GM21825 (cell line): Measurements from ENCODE around the gene CHTF18.
"Not testable (repeated sequence)": the region's sequence is repeated elsewhere in the genome, so short reads cannot be mapped to it uniquely, and the experiment has no call there.

Experiments used
- ATAC-seq: cut with Tn5 transposase; IDR thresholded peaks from one replicate; pipeline ENCODE4 v1.9.1; 2021; ENCODE audit warnings: mild to moderate bottlenecking, moderate library complexity; ENCODE audit not compliant: unreplicated experiment

CHTF18 gene

GRCh38 chr16:824194-824593 is 35.8 kb downstream of the CHTF18 start:
- no peak for ATAC-seq

- ATAC-seq: no peak
Measured at GRCh38 chr16:824601-825000, 36.2 kb downstream of the CHTF18 start.

- no peak for ATAC-seq
Measured at GRCh38 chr16:825341-826061, 37.1 kb downstream of the CHTF18 start.

DNA sequence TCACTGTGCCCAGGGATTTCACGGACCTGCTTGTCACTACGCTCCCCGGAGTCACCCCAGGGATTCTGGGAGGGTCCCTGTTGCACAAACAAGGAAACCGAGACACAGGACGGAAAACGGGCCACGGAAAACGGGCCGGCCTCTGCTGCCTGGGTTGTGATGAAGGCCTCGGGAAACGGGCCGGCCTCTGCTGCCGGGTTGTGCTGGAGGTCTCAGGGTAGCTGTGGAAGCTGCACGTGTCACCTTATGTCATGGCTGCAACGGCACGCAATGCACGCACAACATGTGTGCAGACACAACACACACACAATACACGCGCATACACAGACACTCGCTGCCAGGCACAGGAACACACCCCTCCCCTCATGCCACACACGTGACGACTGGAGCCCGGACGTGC is 39.1 kb downstream of the CHTF18 start:
- no peak for ATAC-seq

DNA sequence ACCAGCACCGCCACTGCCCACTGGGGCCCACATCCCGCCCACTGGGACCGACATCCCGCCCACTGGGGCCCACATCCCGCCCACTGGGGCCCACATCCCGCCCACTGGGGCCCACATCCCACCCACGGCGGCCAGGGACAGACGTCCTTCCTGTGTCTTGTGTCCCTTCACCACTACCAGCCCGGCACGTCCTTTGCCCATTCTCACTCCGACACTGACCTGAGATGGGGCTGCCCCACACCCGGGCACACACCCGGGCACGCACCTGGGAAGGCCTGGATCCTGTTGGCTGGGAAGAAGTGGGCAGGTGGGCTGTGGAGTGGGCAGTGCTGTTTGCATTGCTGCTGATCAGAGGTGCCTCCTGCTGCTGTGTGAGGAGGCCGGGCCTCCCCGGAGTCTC is 40.5 kb downstream of the CHTF18 start:
- ATAC-seq: no peak

DNA sequence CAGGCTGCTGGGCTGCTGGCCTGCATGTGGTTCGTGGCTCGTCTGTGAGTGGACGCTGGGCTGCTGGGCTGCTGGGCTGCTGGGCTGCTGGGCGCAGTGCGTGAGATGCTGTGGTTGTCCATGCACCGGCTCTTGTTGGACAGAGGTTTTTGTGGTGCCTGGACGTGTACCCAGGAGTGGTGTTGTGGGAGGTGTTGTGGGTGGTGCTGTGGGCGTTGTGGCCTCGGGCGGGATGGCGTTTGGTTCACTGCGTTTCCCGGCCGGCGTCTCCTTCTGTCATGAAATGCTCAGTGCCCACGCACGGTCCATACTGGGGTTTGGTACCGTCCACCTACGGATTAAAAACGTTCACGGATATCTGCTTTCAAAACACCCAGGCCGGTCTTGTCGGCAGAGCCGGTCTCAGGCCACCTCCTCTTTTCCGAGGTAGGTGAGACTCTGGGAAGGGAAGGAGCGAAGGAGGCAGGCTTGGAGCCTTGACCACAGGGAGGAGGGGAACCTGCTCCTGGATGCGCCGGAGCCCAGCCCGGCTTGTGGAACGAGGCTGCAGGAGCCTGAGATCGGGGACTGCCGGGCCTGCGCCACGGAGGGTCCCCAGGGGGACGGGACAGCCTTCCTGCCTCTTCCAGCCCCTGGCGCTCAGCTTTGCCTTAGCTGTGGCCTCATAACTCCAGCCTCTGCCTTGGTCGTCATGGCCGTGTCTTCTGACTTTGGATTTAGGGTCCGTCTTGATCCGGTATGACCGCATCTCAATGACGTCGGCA is 41.9 kb downstream of the CHTF18 start:
- ATAC-seq: no peak

GRCh38 chr16:830871-831570 is 42.6 kb downstream of the CHTF18 start:
- no peak for ATAC-seq

DNA sequence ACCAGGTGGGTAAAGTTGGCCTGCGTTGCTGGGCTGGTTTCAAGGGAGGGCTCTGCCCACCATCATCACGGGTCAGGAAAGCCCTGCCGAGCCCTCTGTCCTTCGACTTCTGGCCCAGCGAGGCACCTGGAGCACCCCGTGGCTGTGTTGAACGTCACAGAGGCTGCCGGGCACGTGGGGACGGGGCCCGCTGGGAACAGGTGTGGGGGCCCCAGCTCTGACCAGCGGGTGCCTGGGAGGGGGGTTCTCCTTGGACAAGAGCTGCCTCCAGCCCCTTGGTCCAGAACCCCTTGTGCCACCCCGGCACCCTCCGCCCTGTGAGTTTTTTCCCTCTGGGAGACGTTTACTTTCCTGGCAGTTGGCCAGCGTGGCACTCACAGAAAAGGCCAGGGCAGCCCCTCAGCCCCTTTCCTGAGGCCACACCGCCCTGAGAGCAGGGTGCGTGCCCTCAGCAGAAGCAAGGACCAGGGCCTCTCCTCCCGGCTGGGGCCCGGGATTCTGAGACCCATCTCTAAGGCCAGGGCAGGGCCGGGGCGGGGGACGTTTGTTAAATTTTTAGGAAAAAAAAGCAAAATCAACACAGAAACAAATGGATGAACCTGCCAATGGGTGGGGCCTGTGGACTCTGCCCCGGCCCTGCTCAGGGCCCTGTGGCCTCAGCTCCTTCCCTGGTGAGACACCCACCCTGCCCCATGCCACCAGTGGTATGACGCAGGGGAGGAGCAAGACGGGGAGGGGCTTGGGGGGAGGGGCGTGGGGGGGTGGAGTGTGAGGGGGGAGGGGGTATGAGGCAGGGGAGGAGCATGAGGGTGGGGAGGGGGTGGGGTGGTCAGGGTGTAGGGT is 43.4 kb downstream of the CHTF18 start:
- ATAC-seq: no peak

DNA sequence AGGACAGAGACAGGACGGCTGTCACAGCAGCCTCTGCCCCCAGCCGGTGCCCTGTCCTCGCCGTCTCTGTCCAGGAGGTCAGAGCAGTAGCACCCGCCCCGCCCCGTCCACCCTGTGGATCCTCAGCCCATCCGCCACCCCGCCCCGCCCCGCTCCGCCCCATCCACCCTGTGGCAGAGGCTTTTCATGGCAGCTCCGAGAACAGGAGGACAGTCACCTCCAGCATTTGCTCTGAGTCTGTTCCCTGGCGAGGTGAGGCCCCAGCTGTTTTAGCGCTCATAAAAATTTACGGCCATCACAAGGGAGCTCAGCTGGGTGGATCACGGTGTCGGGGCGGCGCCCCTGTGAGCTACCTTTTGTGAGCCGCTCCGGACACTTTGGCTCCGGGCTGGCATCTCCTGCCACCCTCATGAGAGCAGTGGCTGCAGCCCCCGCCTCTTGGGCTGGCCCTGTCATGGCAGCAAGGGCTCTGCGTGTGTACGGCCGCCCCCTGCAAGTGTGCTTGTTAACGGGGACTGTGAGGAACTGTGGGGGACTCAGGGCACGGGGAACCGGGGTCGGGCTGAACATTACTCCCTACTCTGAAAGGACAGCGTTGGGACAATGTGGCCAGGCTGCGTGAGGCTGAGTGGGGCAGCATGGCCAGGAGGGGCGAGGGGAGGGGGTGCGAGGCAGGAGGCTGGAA is 44.4 kb downstream of the CHTF18 start:
- ATAC-seq: no peak

DNA sequence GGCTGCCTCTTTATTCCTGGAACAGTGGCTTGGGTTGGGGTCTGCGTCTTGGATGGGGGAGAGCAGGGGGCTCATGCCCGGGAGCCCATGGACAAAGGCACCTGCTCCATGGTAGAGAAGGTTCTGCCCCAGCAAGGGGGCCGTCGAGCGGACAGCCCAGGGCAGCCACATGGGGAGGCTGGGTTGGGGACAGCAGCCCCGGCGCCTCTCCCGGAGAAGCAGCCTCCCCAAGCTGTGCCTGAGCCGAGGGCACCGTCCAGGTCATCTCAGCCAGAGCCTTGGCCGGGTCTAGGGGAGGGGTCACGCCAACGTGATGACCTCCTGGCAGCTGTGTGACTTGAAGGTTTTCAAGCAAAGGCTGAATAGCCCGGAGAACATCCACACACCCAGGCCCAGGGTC is 45.0 kb downstream of the CHTF18 start:
- no peak for ATAC-seq

DNA sequence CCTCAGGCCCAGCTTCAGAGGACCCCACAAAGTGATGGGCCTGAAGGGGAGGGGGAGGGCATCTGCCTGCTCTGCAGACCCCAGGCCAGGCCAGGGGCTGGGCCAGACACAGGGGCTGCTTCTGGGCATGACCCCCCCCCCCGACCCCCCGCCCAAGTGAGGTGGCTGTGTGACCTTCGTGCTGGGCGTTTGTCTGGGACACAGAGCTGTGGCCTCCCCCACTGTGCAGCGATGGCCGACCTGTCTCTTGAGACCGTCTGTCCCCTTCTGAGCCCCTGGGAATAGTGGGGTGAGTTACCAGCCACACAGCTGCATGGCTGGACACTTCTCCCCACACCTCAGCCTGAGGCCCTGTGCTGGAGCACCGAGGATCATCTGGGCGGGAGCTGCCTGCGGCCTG is 47.0 kb downstream of the CHTF18 start:
- ATAC-seq: no peak

- ATAC-seq: no peak
Measured at GRCh38 chr16:836221-836620, 47.8 kb downstream of the CHTF18 start.

DNA sequence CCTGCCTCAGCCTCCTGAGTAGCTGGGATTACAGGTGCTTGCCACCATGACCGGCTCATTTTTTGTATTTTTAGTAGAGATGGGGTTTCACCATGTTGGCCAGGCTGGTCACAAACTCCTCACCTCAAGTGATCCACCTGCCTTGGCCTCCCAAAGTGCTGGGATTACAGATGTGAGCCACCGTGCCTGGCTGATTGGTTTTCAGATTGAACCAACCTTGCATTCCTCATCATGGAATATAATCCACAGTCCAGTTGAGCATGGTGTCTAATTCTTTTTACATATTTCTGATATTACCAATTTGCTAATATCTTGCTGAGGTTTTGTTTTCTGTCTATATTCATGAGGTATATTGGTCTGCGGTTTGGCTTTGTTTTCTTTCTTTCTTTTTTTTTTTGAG is 48.4 kb downstream of the CHTF18 start:
- ATAC-seq: not testable (repeated sequence)

GRCh38 chr16:838741-839140 is 50.3 kb downstream of the CHTF18 start:
- ATAC-seq: no peak

DNA sequence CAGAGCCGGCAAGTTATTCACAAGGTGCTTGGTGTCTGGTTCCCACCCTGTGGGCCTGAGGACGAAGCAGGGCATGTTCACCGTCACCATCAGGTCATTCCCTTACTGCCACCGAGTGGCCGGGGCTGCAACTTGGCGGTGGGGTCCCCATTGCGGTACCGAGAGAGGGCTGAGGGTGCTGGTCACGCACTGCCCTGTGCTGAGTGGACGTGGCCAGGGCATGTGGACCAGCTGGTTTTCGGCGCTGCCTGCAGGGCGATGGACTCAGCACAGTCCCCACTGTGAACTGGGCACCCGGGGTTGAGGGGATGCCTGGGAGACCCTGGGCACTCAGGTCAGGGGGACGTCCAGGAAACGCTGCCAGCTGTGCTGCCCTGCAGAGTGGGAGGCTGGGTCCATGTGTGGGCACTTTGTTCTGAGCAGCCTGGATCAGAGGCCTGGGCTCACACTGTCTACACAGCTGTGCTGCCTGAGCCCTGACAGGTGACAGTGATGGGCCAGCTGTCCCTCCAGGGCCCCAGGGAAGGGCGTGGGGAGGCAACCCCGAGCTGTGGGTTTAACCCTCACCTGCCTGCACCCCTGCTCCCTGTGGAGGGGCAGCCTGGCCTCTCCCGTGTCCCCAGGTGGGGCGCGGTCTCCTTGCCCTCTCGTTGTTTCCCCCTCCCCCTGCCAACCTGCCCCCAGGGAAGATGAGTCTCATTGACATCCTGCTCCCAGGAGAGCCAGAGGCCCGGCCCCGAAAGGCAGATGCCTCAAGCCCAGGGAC is 51.4 kb downstream of the CHTF18 start:
- ATAC-seq: no peak

- no peak for ATAC-seq
Measured at GRCh38 chr16:840561-841454, 52.4 kb downstream of the CHTF18 start.

- no peak for ATAC-seq
Measured at GRCh38 chr16:841455-842060, 53.1 kb downstream of the CHTF18 start.

GRCh38 chr16:842061-842476 is 53.6 kb downstream of the CHTF18 start:
- no peak for ATAC-seq
